DOHH2 (cell line): Measurements from ENCODE around the gene FDX1.

Source experiments
- EZH2phosphoT487 ChIP-seq: fragments of 200-600 bp; sonication (generic); IDR thresholded peaks from 2 replicates; pipeline ENCODE4 v1.6.1; 2017; ENCODE audit warnings: borderline replicate concordance, mild to moderate bottlenecking, antibody characterized with exemption, low read length, moderate library complexity, mixed read lengths
- TF ChIP-seq, protein P1 (sequence below): fragments of 200-600 bp; sonication (generic); IDR thresholded peaks from one replicate; pipeline ENCODE4 v1.5.1; 2014; ENCODE audit warnings: antibody characterized with exemption, mild to moderate bottlenecking, low read depth, low read length; ENCODE audit not compliant: poor library complexity, severe bottlenecking

DNA sequence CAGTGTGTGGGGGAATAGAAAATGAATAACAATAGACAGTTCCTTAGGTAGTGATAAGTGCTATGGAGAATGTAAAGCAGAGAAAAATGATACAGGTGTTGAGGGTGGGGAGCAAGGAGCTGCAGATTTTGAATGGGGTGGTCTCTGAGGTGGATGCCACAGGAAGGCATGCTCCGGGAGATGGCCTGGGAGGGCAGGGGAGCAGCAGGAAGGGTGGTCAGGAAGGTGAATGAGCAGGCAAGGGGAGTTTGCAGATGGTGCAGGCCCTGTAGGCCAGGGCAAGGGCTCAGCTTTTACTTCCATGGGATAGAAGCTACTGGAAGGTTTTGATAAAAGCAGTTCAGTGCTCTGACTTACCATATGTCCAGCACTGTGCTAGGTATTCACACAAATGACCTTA lies 44.8 kb downstream of the FDX1 start:
- TF ChIP-seq, protein P1, sequence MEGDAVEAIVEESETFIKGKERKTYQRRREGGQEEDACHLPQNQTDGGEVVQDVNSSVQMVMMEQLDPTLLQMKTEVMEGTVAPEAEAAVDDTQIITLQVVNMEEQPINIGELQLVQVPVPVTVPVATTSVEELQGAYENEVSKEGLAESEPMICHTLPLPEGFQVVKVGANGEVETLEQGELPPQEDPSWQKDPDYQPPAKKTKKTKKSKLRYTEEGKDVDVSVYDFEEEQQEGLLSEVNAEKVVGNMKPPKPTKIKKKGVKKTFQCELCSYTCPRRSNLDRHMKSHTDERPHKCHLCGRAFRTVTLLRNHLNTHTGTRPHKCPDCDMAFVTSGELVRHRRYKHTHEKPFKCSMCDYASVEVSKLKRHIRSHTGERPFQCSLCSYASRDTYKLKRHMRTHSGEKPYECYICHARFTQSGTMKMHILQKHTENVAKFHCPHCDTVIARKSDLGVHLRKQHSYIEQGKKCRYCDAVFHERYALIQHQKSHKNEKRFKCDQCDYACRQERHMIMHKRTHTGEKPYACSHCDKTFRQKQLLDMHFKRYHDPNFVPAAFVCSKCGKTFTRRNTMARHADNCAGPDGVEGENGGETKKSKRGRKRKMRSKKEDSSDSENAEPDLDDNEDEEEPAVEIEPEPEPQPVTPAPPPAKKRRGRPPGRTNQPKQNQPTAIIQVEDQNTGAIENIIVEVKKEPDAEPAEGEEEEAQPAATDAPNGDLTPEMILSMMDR, result no peak
- no peak for TF ChIP-seq EZH2phosphoT487
